ENCODE measurements around the gene GNB1L.
"Not testable (repeated sequence)": the region's sequence is repeated elsewhere in the genome, so short reads cannot be mapped to it uniquely, and the experiment has no call there.

GNB1L gene

DNA sequence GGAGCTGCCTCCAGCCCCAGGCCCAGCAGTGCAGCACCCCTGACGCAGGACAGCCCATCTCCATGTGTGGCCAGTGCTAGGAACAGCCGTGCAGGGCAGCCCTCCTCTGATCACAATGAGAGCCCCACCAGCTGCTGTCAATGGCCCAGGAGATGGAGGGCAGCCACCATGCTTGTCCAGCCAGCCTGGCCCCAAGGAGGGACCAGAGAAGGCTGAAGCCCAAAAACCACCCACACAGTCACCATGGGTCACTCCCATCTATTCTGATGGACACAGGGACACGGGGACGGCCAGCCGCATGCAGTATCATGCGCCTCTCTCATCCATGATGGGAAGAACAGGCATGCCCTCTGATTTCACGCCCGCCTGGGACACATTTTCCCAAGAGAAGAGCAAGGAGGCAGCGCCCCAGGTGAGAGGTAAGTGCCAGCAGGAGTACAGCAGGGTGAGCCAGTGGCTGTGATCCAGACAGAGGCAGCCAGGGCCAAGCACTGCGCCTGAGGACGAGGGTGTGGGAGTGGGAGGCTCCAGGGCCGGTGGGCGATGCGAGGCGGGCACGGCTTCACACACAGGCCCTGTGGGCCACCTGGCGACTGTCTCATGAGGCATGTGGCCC is 33.6 kb upstream of the GNB1L start:
- DNase-seq: no peak

DNA sequence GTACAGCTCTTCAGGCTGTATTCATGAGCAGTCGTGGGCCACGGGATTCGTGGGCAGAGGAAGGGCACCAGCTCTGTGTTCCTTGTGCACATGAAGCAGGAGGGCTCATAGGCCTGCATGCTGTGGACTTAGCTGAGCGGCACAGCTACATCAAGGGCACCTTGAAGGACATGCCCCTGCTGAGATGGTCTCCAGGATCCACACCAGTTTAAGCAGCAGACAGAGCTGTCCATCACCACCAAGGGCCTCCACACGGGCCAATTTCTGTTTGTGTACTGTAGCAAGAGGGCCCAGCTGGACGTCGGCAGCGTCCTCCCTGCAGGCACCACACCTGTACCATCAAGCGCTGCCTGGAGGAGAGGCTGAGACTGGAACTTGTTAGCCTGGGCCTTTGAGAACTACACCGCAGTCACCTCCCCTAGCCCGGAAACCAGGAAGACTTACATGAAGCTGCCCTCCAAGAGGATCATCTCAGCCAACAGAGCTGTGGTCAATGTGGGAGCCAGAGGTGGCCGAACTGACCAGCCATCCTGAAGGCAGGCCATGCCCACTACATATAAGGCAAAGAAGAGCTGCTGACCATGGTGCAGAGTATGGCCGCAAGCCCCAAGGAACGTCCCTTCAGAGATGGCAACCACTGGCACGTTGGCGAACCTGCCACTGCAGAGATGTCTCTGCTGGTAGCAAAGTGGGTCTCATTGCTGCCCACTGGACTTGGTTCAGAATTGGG is 32.7 kb upstream of the GNB1L start:
- DNase-seq: no peak

DNA sequence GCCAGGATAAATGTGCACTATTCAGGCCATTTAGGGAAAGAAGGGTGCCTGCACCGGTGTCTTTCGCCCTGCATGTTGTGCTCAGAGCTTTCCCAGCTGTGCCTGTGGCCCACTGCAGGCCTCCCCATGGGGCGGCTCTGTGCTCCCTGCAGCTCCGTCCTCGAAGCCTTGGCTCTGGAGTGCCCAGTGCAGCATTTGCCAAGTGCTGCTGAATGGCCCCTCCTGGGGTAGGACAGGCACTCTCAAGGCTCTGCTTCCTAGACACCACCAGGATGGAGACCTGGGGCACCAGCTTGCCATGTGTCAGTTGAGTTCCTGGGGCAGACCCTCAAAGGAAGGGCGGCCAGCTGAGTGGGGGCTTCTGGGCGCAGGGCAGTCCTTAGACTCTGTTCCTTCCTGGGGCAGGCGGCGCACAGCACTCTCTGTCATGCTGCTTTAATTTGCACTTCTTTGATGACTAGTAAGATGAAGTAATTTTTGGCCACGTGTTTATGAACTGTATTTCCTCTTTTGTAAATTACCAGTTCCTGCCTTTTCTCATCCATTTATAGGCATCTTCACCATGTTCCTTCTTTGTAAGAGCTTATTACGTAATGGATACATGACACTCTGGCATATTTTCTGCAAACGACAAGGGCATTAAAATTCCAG is 32.1 kb upstream of the GNB1L start:
- no peak for DNase-seq

DNA sequence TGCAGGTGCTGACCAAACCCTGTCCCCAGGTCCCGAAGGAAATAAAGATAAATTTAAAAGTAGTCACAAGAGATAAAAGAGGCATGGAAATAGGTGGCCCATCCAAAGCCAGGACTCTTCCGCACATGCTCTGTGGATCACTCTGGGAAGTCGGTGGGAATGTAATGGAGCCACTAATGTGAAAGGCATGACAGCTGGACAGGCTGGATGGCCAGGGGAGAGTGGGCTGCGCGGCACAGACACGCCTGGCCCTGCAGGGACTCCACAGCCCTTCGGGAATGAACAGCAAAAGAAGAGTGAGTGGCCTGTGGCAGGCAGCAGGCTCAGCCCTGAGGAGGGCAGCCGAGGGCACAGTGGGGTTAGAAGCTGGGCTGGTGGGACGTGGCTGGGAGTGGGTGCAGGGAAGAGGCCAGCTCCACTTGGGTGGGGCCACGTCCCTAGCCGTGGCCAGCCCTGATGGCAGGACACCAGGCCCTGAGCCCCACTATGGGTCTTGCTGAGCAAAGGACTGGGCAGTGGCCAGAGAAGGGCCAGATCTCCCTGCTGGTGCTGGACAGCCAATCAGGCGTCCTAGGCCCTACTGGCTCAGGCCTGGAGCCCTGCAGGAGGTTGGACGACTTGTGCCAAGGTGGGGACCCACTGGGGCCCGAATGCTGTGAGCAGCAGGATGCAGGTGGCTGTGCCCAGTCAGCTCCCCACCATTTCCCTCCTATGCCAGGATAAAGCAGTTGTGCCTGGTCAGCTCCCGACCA is 31.3 kb upstream of the GNB1L start:
- DNase-seq: no peak

- no peak for DNase-seq
Measured at GRCh38 chr22:19884954-19885751, 30.5 kb upstream of the GNB1L start.

DNA sequence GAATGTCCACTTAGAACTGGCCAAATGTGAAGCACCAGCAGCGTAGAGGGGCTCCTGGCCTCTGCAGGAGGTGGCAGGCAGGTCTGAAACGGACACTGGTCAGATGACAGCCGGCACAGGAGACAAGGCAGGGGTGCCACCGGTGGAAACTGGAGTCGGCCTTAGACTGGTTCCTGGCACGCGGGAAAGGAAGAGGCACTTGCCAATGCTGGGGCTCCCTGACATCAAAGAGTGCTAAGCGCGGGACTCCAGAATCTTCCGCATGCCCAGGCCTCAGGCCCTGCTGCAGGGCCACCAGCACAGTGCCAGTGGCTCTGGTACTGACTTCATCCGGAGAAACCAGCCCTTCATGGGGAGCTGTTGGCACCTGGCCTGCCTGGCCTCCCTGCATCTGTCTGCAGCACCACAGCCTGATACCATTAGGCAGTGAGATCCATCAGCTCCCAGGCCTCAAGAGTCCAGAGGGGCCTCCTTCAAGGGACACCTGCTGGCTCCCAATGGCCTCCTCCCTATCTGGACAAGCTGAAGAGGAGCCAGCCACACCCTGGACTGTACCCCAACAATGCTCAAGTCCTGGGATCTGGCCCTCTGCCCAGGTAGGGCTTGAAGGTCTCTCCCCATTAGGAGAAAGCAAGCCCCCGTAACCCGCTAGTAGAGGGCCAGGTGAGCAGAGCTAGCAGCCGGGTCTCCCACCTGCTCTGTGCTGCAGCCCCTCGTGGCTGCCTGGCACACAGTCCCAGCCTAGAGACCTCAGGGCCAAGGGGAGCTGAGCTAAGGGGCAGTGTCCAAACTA is 29.7 kb upstream of the GNB1L start:
- DNase-seq: no peak

- not testable (repeated sequence) for DNase-seq
Measured at GRCh38 chr22:19883446-19883845, 28.8 kb upstream of the GNB1L start.

- DNase-seq: no peak
Measured at GRCh38 chr22:19882446-19883381, 28.0 kb upstream of the GNB1L start.

- DNase-seq: no peak
Measured at GRCh38 chr22:19880786-19881569, 26.3 kb upstream of the GNB1L start.

DNA sequence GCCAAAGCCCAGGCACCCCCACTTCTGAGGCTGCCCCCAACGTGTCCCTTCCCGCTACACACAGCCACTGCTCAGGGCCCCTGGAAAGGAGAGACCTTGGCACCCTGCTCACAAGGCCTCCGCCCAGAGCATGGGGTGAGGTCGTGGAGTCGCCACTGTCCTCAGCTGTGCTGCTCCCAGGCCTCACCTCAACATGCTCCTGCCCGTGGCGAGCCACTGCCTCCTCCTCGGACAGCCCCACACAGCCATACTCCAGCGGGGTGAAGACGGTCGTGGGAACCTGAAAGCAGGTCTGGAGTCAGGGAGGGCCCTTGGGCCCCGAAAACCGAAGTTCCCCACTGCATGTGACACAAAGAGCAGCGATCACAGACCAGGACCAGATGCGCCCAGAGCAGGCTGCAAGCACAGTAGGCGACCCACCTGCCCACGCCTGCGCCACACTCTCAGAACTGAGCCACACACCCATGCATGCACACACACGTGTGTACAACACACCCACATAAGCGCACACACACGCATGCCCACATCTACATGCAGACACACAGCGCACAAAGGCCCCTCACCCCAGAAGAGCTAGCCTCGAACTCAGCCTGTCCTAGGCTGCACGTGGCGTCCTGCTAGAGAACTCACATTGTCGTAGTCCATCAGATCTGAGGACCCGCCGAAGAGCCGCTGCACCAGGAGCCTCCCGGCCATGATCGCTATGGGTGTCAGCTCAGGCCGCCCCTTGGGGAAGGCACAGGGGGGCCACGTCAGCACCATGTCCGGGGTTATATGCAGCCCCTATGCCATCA is 25.5 kb upstream of the GNB1L start:
- no peak for DNase-seq

DNA sequence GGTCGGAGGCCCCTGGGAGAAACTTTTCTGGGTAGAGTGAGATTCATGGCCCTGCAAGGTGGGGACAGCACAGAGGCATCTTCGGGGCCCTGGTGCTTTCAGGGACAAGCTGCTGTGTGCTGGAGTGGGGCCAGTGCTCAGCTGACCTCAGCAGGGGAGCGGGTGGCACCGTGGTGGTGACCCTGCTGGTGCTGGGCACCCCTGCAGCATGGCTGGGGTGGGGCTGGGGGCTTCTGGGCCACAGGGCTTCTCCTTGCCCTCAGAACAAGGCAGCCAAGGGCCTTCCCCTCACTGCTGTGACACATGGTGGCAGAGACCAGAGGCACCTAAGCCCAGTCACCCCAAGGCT is 24.9 kb upstream of the GNB1L start:
- no peak for DNase-seq

DNA sequence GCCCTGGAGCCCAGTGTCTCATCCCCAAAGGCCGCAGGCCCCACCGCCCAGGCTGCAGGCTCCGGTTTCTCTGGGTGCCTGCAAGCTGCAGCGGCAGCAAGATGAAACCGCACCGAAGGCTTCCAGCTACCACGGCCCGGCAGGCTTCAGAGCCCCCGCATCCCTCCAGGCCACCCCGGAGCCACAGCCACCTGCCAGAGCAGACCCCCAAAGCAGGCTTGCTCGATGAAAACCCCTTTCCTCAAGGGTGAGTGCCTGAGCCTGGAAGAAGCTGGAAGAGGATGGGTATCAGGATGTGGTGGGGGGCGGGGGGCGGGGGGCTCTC is 24.5 kb upstream of the GNB1L start:
- no peak for DNase-seq

GRCh38 chr22:19878461-19879245 is 24.0 kb upstream of the GNB1L start:
- no peak for DNase-seq

DNA sequence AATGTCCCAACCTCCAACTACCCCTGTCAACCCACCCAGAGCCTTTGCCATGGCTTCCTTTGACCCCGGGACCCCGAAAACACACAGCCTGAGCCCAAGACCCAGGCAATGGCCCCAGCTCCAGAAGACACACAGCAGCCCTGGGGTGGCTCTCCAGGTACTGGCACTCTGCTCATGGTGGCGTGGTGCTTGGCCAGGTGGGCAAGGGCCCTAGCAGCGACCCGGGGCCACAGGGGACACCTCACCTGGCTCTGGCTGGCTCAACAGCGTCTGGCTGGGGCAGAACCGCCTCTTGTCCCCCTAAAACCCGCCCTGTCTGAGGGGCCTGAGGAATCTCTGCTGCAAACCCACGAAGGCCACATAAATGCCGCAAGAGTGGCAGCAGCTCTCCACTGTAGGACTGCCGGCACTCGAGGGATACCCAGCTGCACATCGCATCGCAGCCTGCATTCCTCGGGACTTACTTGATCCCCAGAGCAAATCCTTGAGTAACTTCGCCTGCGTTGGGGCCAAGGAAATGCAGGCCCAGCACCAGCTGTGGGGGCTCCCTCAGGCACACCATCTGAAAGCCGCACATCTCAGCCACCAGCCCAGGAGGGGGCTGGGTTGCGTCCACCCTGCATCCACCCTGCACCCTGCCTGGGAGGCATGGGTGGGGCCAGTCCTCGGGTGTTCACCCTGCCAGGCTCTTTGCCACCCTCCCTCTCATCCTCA is 23.1 kb upstream of the GNB1L start:
- DNase-seq: no peak

DNA sequence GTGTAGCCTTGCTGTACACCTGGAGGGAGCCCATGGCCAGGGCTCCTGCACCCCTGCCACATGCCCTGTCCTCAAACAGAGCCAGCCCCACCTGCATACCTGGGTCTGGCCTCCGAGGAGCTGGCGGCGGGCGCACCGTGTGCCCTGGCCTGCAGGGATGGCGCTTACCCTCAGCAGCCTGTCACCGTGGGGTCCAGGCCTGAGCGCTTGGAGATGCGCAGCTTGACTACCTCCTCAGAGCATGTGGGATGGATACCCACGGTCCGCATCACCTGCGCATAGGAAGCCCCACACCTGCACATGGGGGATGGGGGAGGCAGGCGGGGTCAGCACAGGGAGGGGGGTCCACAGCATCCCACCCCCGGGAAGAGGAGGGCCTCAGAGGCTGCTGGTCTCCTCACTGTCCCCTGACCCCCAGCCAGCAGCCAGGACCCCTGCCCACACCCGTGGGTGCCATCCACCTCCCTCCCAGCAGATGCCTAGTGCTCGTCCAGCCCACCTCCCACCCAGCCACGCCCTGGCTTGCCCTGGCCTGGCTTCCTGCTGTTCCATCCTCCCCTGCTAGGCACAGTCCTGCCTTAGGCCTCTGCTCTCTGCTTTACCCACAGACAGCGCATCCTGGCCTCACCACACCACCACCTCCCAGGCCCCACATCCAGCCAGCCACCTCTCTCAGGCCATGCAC is 22.4 kb upstream of the GNB1L start:
- no peak for DNase-seq

DNA sequence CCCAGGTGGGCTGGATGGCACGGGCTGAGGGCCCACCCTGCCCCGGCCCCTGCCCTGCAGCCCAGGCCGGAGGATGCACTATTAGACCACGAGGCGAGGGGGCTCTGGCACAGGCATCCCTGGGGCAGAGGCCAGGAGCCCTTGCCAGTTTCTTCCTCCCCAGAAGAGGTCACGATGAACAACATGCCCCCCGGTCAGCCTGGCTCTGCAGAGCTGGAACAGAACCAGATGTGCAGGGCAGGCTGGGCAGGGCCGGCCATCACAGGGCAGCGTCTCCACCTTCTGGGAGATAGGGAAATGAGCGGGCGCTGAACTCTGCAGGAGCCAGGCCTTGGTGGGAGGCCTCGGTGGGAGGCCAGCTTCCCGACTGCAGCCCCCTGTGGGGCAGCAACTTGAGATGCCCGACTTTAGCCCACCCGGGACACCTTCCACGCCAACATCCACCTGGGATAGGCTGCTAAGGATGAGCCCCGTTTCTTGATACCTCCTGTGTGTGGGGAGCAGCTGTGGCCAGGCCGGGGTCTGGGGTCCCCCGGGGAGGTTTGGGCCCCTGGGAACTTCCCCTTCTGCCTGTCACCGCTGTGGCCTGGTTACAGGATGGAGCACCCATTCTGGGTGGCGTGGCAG is 21.8 kb upstream of the GNB1L start:
- no peak for DNase-seq
